AG04450 (cell line): ENCODE data around the gene PKN2. TPM values are rescaled to one million over a fixed set of nuclear protein-coding genes. Genes with fewer than 3 reads are reported as not detected.
"Not testable (repeated sequence)": the region's sequence is repeated elsewhere in the genome, so short reads cannot be mapped to it uniquely, and the experiment has no call there.

Source experiments
- CTCF ChIA-PET: fragments of 300-600, 350-600 bp; formaldehyde crosslinking; extraction: SDS; loops from one replicate; lab custom pipeline; 2022; ENCODE audit warnings: antibody characterized with exemption, inconsistent platforms; lab: Charles Lee
- POLR2A ChIA-PET: fragments of 350-600 bp; formaldehyde crosslinking; extraction: SDS; loops from one replicate; lab custom pipeline; 2021; ENCODE audit warnings: antibody characterized with exemption, inconsistent platforms; lab: Yijun Ruan, JAX
- DNase-seq: peaks from one replicate; pipeline ENCODE4 v3.0.0-alpha.2; 2011; ENCODE audit warnings: low read depth, low spot score
- H3K27ac ChIP-seq: one replicate; pipeline ENCODE4 v1.5.1; 2012; ENCODE audit warnings: low read depth, low read length, control low read depth
- H3K27me3 ChIP-seq: one replicate; pipeline ENCODE4 v1.6.0; 2012; ENCODE audit warnings: low read length; ENCODE audit not compliant: control insufficient read depth, insufficient read depth
- H3K4me3 ChIP-seq: 2 replicates; pipeline ENCODE4 v1.5.1; 2011; ENCODE audit warnings: mild to moderate bottlenecking, low read depth, low read length, control low read depth
- H3K9me3 ChIP-seq: 2 replicates; pipeline ENCODE4 v1.5.1; 2012; ENCODE audit warnings: low read length; ENCODE audit not compliant: control insufficient read depth, insufficient read depth
- CTCF ChIP-seq: IDR thresholded peaks from 2 replicates; pipeline ENCODE4 v1.5.1; 2011; ENCODE audit warnings: low read depth, low read length, control low read depth, inconsistent platforms
- polyA plus RNA-seq: library from polyadenylated mRNA; depleted of rRNA; stranded (reverse); fragments of >200 nt; gene quantifications from 2 replicates; pipeline ENCODE4 v1.2.3, GENCODE V29; 2011

PKN2 gene
- polyA plus RNA-seq, 1 experiment, result 35.9 TPM

- ChIA-PET CTCF (no interaction called here), POLR2A (interaction anchor here (0.6 kb wide), 1 partner anchor 21 kb away, joined by 4 read pairs; no protein-coding TSS in a partner anchor)
- DNase-seq, result no peak
- Histone ChIP-seq H3K27me3 (no peaks in the 10 kb centered on the region), H3K4me3 (no peak overlapping the region), H3K27ac (no peak overlapping the region), H3K9me3 (no peaks in the 10 kb centered on the region)
- no peak for TF ChIP-seq CTCF
Observed at GRCh38 chr1:88851303-88852063, 167.4 kb downstream of the PKN2 start.

- CTCF ChIA-PET, result interaction anchor here (1.0 to 2.0 kb wide), 2 partner anchors 10 to 213 kb away, joined by 3 to 20 read pairs; no protein-coding TSS in a partner anchor
- Histone ChIP-seq H3K4me3 (no peak overlapping the region), H3K9me3 (no peaks in the 10 kb centered on the region), H3K27me3 (no peaks in the 10 kb centered on the region), H3K27ac (peak overlapping the region; percentile 3)
- peak; percentile 77 for DNase-seq
- TF ChIP-seq CTCF, result no peak
- POLR2A ChIA-PET, result no interaction called here
Observed at GRCh38 chr1:88867743-88868521, 183.9 kb downstream of the PKN2 start.

- CTCF ChIA-PET, DNase-seq, H3K4me3 ChIP-seq, H3K27me3 ChIP-seq, H3K27ac ChIP-seq, H3K9me3 ChIP-seq, POLR2A ChIA-PET: not testable (repeated sequence)
Observed at GRCh38 chr1:88869644-88870043, 185.6 kb downstream of the PKN2 start.

GRCh38 chr1:88873737-88874349 lies 189.8 kb downstream of the PKN2 start:
- H3K27ac ChIP-seq, result no peak overlapping the region
- no peaks in the 10 kb centered on the region for H3K27me3 ChIP-seq
- POLR2A ChIA-PET, result no interaction called here
- CTCF ChIA-PET, result interaction anchor here (0.5 to 6.6 kb wide), 6 partner anchors 33 to 217 kb away, joined by 3 to 131 read pairs (median 4); no protein-coding TSS in a partner anchor
- no peak for TF ChIP-seq CTCF
- no peaks in the 10 kb centered on the region for H3K9me3 ChIP-seq
- H3K4me3 ChIP-seq, result no peak overlapping the region
- DNase-seq, result no peak

- CTCF ChIA-PET, result interaction anchor here (6.6 kb wide), 1 partner anchor 218 kb away, joined by 131 read pairs; no protein-coding TSS in a partner anchor
- DNase-seq, result no peak
- POLR2A ChIA-PET, result no interaction called here
- Histone ChIP-seq H3K27me3 (no peaks in the 10 kb centered on the region), H3K9me3 (no peaks in the 10 kb centered on the region), H3K27ac (no peak overlapping the region), H3K4me3 (no peak overlapping the region)
- TF ChIP-seq CTCF, result no peak
Observed at GRCh38 chr1:88875595-88875994, 191.5 kb downstream of the PKN2 start.
